A673 (cell line): ENCODE results near the gene CAMSAP3. TPM values are rescaled to one million over a fixed set of nuclear protein-coding genes. Genes with fewer than 3 reads are reported as not detected.

Source experiments
- BruUV-seq: library from RNA; stranded (reverse); fragments of 400-500 nt; replicated peaks from 2 replicates; lab custom pipeline; 2021; lab: Mats Ljungman, UMichigan
- CTCF ChIA-PET: fragments of 300-600 bp; sonication (Branson Sonifier 250); formaldehyde crosslinking; loops from one replicate; lab custom pipeline; 2022; ENCODE audit warnings: antibody characterized with exemption; lab: Charles Lee
- POLR2A ChIA-PET: fragments of 300-600 bp; sonication (Branson Sonifier 250); formaldehyde crosslinking; loops from one replicate; lab custom pipeline; 2022; ENCODE audit warnings: antibody characterized with exemption; ENCODE audit not compliant: low non-redundant PET; lab: Charles Lee
- DNase-seq: peaks from one replicate; pipeline ENCODE4 v3.0.0-alpha.2; 2015; ENCODE audit warnings: low spot score
- H3K27ac ChIP-seq: fragments of 200-600 bp; sonication (generic); 2 replicates; pipeline ENCODE4 v1.5.1; 2016; ENCODE audit warnings: mixed run types, low read depth, mild to moderate bottlenecking, mixed read lengths, antibody characterized with exemption, low read length; ENCODE audit not compliant: poor library complexity, severe bottlenecking
- H3K27me3 ChIP-seq: fragments of 200-600 bp; sonication (generic); replicated peaks from 2 replicates; pipeline ENCODE4 v1.6.1; 2017; ENCODE audit warnings: mixed run types, low read depth, mild to moderate bottlenecking, mixed read lengths, antibody characterized with exemption, low read length; ENCODE audit not compliant: insufficient read depth, poor library complexity
- H3K36me3 ChIP-seq: fragments of 200-600 bp; sonication (generic); 2 replicates; pipeline ENCODE4 v1.6.1; 2016; ENCODE audit warnings: mixed run types, mild to moderate bottlenecking, mixed read lengths, antibody characterized with exemption, low read length; ENCODE audit not compliant: insufficient read depth, poor library complexity, severe bottlenecking
- H3K4me1 ChIP-seq: fragments of 200-600 bp; sonication (generic); 2 replicates; pipeline ENCODE4 v1.6.1; 2017; ENCODE audit warnings: mixed run types, mild to moderate bottlenecking, mixed read lengths, antibody characterized with exemption, low read length; ENCODE audit not compliant: insufficient read depth, poor library complexity, severe bottlenecking
- H3K4me3 ChIP-seq: fragments of 200-600 bp; sonication (generic); 2 replicates; pipeline ENCODE4 v1.5.1; 2016; ENCODE audit warnings: low read depth, mixed run types, mild to moderate bottlenecking, mixed read lengths, low read length; ENCODE audit not compliant: poor library complexity, severe bottlenecking
- H3K9me3 ChIP-seq: fragments of 200-600 bp; sonication (generic); 2 replicates; pipeline ENCODE4 v1.6.1; 2016; ENCODE audit warnings: mixed run types, low read depth, mild to moderate bottlenecking, mixed read lengths, antibody characterized with exemption, low read length; ENCODE audit not compliant: poor library complexity, severe bottlenecking
- EZH2 ChIP-seq: fragments of 200-600 bp; sonication (generic); IDR thresholded peaks from 2 replicates; pipeline ENCODE4 v1.6.1; 2017; ENCODE audit warnings: borderline replicate concordance, low read depth, mild to moderate bottlenecking, mixed read lengths, antibody characterized with exemption, low read length; ENCODE audit not compliant: poor library complexity, severe bottlenecking
- intact Hi-C: fragments of 100-400 bp; cut with micrococcal nuclease; formaldehyde crosslinking; loops from one replicate; pipeline ENCODE4 v1.10.0; 2022; ENCODE audit not compliant: unreplicated experiment
- total RNA-seq: library from RNA; stranded (reverse); gene quantifications from 2 replicates; pipeline ENCODE4 v1.2.3, GENCODE V29; 2021
- TF ChIP-seq, protein P1 (sequence below): fragments of 300-800, 200-600 bp; sonication (generic); conservative IDR thresholded peaks from 2 replicates; pipeline ENCODE4 v1.5.1; 2017; ENCODE audit warnings: low read depth, mild to moderate bottlenecking, antibody characterized with exemption, low read length, moderate library complexity, mixed read lengths

CAMSAP3 gene
- total RNA-seq, 1 experiment from 2014 or later = 1.2 TPM

- Histone ChIP-seq H3K4me3 (no peak overlapping the region), H3K36me3 (no peaks in the 10 kb centered on the region), H3K9me3 (no peaks in the 10 kb centered on the region), H3K4me1 (no peaks in the 10 kb centered on the region), H3K27me3 (no peaks in the 10 kb centered on the region), H3K27ac (no peak overlapping the region)
- ChIA-PET POLR2A (no interaction called here), CTCF (interaction anchor here (1.3 kb wide), 1 partner anchor 76 kb away, joined by 4 read pairs; no protein-coding TSS in a partner anchor)
- BruUV-seq = no TSS peak
- intact Hi-C loops = no loop called here
- DNase-seq = no peak
- TF ChIP-seq, protein P1, sequence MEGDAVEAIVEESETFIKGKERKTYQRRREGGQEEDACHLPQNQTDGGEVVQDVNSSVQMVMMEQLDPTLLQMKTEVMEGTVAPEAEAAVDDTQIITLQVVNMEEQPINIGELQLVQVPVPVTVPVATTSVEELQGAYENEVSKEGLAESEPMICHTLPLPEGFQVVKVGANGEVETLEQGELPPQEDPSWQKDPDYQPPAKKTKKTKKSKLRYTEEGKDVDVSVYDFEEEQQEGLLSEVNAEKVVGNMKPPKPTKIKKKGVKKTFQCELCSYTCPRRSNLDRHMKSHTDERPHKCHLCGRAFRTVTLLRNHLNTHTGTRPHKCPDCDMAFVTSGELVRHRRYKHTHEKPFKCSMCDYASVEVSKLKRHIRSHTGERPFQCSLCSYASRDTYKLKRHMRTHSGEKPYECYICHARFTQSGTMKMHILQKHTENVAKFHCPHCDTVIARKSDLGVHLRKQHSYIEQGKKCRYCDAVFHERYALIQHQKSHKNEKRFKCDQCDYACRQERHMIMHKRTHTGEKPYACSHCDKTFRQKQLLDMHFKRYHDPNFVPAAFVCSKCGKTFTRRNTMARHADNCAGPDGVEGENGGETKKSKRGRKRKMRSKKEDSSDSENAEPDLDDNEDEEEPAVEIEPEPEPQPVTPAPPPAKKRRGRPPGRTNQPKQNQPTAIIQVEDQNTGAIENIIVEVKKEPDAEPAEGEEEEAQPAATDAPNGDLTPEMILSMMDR = no peak
- TF ChIP-seq EZH2 = no peak
Observed at GRCh38 chr19:7644550-7644877, 48.9 kb downstream of the CAMSAP3 start.

- Histone ChIP-seq H3K4me3 (no peak overlapping the region), H3K27ac (no peak overlapping the region), H3K36me3 (no peaks in the 10 kb centered on the region), H3K27me3 (no peaks in the 10 kb centered on the region), H3K4me1 (no peaks in the 10 kb centered on the region), H3K9me3 (no peaks in the 10 kb centered on the region)
- BruUV-seq = no TSS peak
- intact Hi-C loops = no loop called here
- TF ChIP-seq, protein P1 = no peak
- TF ChIP-seq EZH2 = no peak
- ChIA-PET CTCF (interaction anchor here (1.3 kb wide), 1 partner anchor 77 kb away, joined by 4 read pairs; no protein-coding TSS in a partner anchor), POLR2A (no interaction called here)
- DNase-seq = no peak
Observed at GRCh38 chr19:7645163-7645562, 49.5 kb downstream of the CAMSAP3 start.

GRCh38 chr19:7645656-7646425 lies 50.2 kb downstream of the CAMSAP3 start:
- Histone ChIP-seq H3K9me3 (no peaks in the 10 kb centered on the region), H3K27me3 (no peaks in the 10 kb centered on the region), H3K4me3 (no peak overlapping the region), H3K36me3 (no peaks in the 10 kb centered on the region), H3K4me1 (no peaks in the 10 kb centered on the region), H3K27ac (no peak overlapping the region)
- DNase-seq = no peak
- intact Hi-C loops = no loop called here
- ChIA-PET CTCF (no interaction called here), POLR2A (no interaction called here)
- no peak for TF ChIP-seq EZH2
- TF ChIP-seq, protein P1 = no peak
- no TSS peak for BruUV-seq
